Tibial nerve (tissue), 4 donors: Measurements from ENCODE around the gene PRSS38.

Experiments used
- EP300 ChIP-seq, 2 donors: sonication (generic); formaldehyde crosslinking; IDR thresholded peaks; one replicate each; pipeline ENCODE4 v1.6.1; 2017; ENCODE audit warnings: antibody characterized with exemption in 2 of 2, mild to moderate bottlenecking in 1 of 2
- POLR2A ChIP-seq, 2 donors: fragments of 450-650 bp; IDR thresholded peaks; one replicate each; pipeline ENCODE4 v1.6.1; 2017; ENCODE audit warnings: antibody characterized with exemption in 2 of 2, mild to moderate bottlenecking in 2 of 2, moderate library complexity in 2 of 2
- TF ChIP-seq, protein P1 (sequence below), 5 experiments: fragments of 200-600 bp in 3 of 5; fragments of 450-650 bp in 2 of 5; sonication (generic) in 3 of 5; IDR thresholded peaks; one replicate each; pipeline ENCODE4 v1.5.1; 2016 to 2019; ENCODE audit warnings: antibody characterized with exemption in 5 of 5, mild to moderate bottlenecking in 3 of 5, moderate library complexity in 2 of 5

DNA sequence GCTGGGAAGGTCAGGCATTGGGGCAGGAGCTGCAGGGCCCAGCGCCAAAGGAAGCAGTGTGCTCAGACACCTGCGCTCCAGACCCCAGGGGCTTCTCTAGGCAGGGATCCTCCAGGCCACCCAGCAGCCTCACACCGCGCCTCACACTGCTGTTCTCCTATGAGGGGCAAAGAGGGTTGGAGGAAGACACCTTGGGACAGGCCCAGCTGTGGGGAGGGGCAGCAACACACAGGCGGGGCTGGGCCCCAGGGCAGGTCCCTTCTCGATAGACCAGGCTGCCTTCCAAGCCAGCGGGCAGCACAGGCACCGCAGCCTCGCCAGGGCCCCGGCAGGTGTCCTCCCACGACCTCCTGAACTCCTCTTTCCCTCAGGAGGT lies 20.7 kb upstream of the PRSS38 start:
- TF ChIP-seq, protein P1, sequence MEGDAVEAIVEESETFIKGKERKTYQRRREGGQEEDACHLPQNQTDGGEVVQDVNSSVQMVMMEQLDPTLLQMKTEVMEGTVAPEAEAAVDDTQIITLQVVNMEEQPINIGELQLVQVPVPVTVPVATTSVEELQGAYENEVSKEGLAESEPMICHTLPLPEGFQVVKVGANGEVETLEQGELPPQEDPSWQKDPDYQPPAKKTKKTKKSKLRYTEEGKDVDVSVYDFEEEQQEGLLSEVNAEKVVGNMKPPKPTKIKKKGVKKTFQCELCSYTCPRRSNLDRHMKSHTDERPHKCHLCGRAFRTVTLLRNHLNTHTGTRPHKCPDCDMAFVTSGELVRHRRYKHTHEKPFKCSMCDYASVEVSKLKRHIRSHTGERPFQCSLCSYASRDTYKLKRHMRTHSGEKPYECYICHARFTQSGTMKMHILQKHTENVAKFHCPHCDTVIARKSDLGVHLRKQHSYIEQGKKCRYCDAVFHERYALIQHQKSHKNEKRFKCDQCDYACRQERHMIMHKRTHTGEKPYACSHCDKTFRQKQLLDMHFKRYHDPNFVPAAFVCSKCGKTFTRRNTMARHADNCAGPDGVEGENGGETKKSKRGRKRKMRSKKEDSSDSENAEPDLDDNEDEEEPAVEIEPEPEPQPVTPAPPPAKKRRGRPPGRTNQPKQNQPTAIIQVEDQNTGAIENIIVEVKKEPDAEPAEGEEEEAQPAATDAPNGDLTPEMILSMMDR (IDR thresholded peaks at IDR 0.05): no peak
- TF ChIP-seq POLR2A (IDR thresholded peaks at IDR 0.05) (no peak), EP300 (IDR thresholded peaks at IDR 0.05) (no peak)
